CD4-positive, alpha-beta T cell treated with Interferon alpha-2 for 1 hour (primary cell): ENCODE measurements around the gene CEP350.

ENCODE experiments used
- DNase-seq, 2 donors: peaks; one replicate each; pipeline ENCODE4 v3.0.0-alpha.2; 2020 to 2022

Gene CEP350

GRCh38 chr1:180065408-180065807, 110.8 kb downstream of the CEP350 start:
- no peak for DNase-seq

- no peak for DNase-seq
Observed at GRCh38 chr1:180066150-180066549, 111.5 kb downstream of the CEP350 start.

- DNase-seq, result no peak
Observed at GRCh38 chr1:180070286-180070685, 115.7 kb downstream of the CEP350 start.

DNA sequence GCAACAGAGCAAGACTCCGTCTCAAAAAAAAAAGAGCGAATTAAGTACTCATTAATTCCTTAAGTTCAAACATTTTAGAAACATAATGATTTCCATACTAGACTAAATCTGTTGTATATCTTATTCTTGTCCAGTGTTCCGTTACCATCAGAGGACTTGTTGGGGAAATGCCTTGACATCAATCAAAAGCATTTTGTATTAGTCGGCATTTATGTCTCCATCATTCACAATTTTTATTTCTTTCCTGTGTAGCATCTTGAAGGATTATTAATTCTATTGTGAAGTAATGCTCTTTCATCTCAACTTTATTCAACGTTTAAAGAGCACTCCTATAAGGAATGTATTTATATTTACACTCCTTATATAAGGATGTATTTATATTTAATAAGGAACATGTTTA, 117.1 kb downstream of the CEP350 start:
- DNase-seq, result no peak

- DNase-seq, result no peak
Observed at GRCh38 chr1:180080439-180080838, 125.8 kb downstream of the CEP350 start.

DNA sequence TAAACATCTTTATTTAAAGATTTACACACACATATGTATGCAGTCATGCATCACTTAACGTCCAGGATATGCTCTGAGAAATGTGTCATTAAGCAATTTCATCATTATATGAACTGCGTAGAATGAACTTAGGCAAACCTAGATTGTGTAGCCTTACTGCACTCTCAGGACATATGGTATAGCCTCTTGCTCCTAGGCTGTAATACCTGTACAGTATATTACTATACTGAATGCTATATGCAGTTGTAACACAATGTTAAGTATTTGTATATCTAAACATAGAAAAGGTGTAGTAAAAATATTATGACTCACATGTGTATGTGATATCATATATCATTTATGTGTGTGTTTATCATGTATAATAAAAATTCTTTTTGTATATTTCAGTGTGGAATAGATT, 126.9 kb downstream of the CEP350 start:
- no peak for DNase-seq

DNA sequence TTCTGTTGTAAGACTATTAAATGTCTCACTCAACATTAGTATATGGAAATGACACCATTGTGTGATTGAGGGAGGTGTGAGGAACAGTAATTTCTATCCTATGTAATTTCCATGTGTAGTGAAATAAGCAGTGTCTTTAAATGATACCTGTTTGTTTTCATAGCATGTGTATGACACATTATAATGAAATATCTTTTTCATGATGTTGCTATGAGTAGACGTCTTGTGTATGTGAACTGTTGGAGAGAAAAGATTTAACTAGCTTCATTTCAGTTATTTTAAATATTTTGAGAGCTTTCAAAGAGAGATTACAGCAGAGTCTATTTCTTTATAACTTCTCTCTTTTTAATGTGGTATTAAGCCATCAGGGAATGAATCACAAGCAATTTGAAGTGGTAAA, 128.6 kb downstream of the CEP350 start:
- no peak for DNase-seq

DNA sequence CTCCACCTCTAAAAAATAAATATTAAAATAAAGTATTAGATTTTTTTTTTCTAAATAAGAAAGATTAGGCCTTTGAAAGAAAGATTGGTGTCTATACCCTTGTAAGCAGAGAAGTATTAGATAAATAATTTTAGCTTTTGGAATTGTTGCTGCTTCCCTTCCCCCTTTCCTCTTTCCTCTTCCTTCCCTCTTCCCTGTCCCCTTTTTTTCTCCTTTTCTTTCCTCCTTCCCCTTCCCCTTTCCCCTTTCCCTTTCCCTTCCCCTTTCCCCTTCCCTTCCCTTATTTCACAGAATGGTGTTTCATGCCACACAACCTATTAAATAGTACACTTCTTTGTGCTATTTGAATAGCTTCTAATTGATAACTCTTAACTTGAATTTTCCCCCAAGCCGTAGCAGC, 130.3 kb downstream of the CEP350 start:
- no peak for DNase-seq

GRCh38 chr1:180085331-180085730, 130.7 kb downstream of the CEP350 start:
- no peak for DNase-seq

GRCh38 chr1:180092931-180093650, 138.5 kb downstream of the CEP350 start:
- DNase-seq, result no peak

- no peak for DNase-seq
Observed at GRCh38 chr1:180094705-180095295, 140.2 kb downstream of the CEP350 start.

DNA sequence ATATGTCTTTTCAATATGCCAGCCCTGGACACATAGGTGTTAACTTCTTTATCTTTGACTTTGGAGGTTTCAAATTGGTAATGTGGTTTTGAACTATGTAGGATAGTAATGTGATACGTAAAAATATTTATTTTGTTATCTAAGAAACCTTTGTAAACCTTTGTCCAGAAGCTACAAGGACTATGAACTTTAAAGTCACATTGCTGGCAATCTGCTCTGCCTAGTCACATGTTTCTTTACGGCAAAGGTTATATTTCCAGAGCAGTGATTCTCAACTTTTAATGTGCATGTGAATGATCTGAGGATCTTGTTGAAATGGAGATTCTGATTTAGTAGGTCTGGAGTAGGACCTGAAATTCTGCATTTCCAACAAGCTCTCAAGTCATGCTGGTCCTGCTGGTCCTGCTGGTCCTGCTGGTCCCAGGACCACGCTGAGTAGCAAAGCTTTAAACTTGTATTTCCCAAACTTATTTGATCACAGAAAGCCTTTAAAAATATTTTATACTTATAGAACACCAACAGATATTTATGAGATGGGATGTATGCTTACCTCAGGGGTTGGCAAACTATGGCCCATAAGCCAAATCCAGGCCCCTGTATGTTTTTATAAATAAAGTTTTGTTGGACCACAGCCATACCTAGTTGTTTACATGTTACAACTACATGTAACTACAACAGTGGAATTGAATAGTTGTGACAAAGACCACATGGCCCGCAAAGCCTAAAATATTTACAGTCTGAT, 142.1 kb downstream of the CEP350 start:
- DNase-seq, result no peak

DNA sequence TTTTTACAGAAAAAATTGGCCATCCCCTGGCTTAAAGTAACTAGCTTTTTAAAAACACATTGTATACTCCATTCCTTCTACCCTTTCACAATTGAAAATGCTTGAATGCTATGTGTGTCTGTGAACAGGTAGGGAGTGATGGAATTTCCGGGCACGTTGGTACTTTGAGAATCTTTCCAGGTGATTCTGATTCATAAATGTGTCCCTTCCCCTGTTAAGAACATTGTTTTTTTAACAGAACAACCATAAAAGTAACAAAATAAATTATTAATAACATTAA, 142.7 kb downstream of the CEP350 start:
- no peak for DNase-seq

DNA sequence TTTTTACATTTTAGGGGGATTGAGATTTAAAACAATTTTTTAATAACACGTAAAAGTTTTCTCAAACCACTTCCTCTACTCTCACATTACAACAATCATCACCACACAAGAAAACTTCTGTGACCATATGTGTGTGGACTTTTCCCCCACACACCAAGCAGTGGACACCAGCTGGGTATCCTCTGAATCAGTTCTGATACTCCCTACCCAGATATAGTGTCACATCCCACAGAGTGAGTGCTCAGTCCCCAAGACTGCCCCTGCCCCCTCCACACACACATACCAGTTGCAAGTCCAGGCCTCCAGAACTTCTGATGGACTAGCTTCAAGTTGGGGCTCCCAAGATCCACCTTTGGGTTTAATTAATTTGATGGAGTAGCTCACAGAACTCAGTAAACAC, 146.8 kb downstream of the CEP350 start:
- no peak for DNase-seq

GRCh38 chr1:180103819-180104218, 149.2 kb downstream of the CEP350 start:
- DNase-seq, result no peak

GRCh38 chr1:180112091-180112490, 157.5 kb downstream of the CEP350 start:
- no peak for DNase-seq

DNA sequence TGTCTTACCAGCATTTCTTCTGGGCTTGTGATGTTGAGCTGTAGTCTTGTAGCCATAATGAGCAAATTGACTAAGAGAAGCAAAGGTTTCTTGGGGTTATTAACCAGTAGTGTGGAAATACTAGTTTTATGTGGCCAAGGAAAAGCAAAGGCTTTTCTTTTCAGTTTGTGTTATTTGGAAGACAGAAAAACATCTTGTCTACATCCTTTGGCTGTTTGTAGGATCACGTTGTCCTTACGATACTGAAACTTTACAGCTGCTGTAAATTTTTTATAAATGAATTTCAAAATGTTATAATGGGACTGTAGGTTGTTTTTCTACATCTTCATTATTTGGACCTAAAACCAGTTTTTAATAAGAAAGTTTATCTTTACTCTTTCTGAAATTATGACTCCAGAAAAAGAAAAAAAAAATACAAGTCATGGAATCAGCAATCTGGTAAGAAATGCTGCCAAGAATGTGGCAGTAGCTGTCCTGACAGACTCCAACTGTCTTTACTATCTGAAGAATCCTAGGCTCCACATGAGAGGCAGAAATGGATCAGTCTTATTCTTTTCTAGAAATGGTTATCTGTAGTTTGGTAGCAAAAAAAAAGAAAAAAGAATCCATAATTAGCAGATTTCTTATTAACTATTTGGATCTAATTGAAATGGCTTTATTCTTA, 158.5 kb downstream of the CEP350 start:
- no peak for DNase-seq

- no peak for DNase-seq
Observed at GRCh38 chr1:180114396-180114945, 159.9 kb downstream of the CEP350 start.

DNA sequence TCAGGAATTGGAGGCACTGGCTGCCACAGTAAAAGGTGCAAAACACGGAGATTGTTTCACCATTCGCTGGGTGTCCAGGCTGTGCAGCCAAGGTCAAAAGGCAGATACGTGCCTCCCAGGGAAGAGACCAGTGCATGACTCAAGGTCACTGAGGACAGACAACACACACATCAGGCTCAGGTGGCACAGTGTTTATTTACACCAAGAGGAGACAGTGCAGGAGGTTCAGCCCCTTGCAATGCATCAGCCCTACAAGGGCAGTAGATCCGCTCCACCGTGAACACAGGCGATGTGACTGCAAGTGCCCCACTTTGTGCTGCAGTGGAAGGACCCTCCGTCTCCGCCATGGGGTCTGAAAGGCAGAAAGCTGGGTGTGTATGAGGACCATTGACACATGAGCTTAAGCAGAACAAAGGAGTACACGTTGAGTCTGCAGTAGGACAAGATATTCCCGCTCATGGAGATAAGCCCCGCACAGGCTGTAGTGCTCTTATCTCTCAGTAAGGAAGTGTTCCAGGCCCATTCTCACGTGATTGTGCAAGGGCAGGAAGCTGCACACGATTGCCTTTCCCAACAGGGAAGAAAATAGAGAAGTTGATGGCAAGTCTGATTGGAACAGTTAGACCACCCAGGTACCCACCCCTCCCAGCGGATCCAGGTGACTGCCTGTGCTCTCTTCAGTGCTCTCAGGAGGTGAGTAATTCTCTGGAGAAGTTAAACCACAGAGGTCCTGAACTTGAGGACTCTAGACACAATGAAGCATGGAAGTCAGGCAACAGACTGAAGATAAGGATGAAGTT, 162.6 kb downstream of the CEP350 start:
- DNase-seq, result no peak

GRCh38 chr1:180117764-180118116, 163.1 kb downstream of the CEP350 start:
- DNase-seq, result no peak

- no peak for DNase-seq
Observed at GRCh38 chr1:180119837-180120236, 165.2 kb downstream of the CEP350 start.

DNA sequence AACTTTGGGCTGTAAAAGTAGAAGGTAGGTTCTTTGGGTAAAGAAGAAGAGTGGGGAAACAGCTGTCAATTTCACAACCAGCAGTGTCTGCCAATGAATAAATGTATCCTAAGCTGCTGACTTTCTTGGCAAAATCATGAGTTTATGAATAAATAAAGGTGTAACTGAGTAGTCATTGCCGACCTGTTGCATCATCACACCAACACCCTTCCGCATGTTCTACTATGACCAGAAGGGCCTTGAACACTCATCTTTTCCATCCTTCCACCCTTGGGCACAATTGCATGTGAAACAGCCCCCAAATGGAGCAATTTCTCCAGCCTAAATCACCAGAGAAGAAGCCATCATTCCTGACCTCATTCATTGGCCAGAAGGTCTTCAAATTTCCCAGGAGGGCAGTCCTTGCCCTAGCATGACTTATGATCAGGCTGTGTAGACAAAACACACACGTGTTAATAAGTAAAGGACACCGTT, 168.9 kb downstream of the CEP350 start:
- DNase-seq, result no peak

- DNase-seq, result no peak
Observed at GRCh38 chr1:180130651-180131050, 176.0 kb downstream of the CEP350 start.
